Trophoblast cell (in vitro differentiated cells and primary cell): ENCODE results near the gene CDC42EP3.

ENCODE experiments used
- DNase-seq, 2 donors: peaks; one replicate each; pipeline ENCODE4 v3.0.0-alpha.2; 2016
- H2AFZ ChIP-seq: 2 replicates; pipeline ENCODE4 v1.6.1; 2013; ENCODE audit warnings: low read length, moderate library complexity, mild to moderate bottlenecking; ENCODE audit not compliant: insufficient read depth, poor library complexity
- H2AK5ac ChIP-seq: 2 replicates; pipeline ENCODE4 v1.6.1; 2013; ENCODE audit warnings: mild to moderate bottlenecking, low read length
- H2BK120ac ChIP-seq: 2 replicates; pipeline ENCODE4 v1.6.1; 2013; ENCODE audit warnings: low read length, mild to moderate bottlenecking, moderate library complexity; ENCODE audit not compliant: insufficient read depth, poor library complexity
- H2BK12ac ChIP-seq: 2 replicates; pipeline ENCODE4 v1.6.1; 2013; ENCODE audit warnings: mild to moderate bottlenecking, low read length, moderate library complexity
- H2BK5ac ChIP-seq: 2 replicates; pipeline ENCODE4 v1.6.1; 2013; ENCODE audit warnings: low read length, low read depth, moderate library complexity, mild to moderate bottlenecking; ENCODE audit not compliant: poor library complexity
- H3K14ac ChIP-seq: 2 replicates; pipeline ENCODE4 v1.6.1; 2013; ENCODE audit warnings: mild to moderate bottlenecking, low read length
- H3K18ac ChIP-seq: 2 replicates; pipeline ENCODE4 v1.6.1; 2013; ENCODE audit warnings: mild to moderate bottlenecking, low read length
- H3K23ac ChIP-seq: 2 replicates; pipeline ENCODE4 v1.6.1; 2013; ENCODE audit warnings: low read length
- H3K27ac ChIP-seq: 2 replicates; pipeline ENCODE4 v1.5.1; 2013; ENCODE audit warnings: low read depth, mild to moderate bottlenecking, inconsistent platforms, low read length, moderate library complexity
- H3K27me3 ChIP-seq: 2 replicates; pipeline ENCODE4 v1.6.1; 2013; ENCODE audit warnings: inconsistent platforms, mild to moderate bottlenecking, low read length, moderate library complexity; ENCODE audit not compliant: insufficient read depth
- H3K36me3 ChIP-seq, 2 experiments: 1 replicate in 1 of 2; 2 replicates in 1 of 2; pipeline ENCODE4 v1.6.1; 2013; ENCODE audit warnings: low read length in 2 of 2, mild to moderate bottlenecking in 2 of 2, moderate library complexity in 1 of 2; ENCODE audit not compliant: insufficient read depth in 2 of 2, control insufficient read depth in 1 of 2
- H3K4ac ChIP-seq: 2 replicates; pipeline ENCODE4 v1.6.1; 2013; ENCODE audit warnings: low read depth, mild to moderate bottlenecking, low read length, moderate library complexity
- H3K4me1 ChIP-seq, 2 experiments: 1 replicate in 1 of 2; 2 replicates in 1 of 2; pipeline ENCODE4 v1.6.1; 2013; ENCODE audit warnings: low read length in 2 of 2, mild to moderate bottlenecking in 2 of 2, moderate library complexity in 1 of 2; ENCODE audit not compliant: insufficient read depth in 2 of 2, control insufficient read depth in 1 of 2
- H3K4me2 ChIP-seq: 2 replicates; pipeline ENCODE4 v1.6.1; 2013; ENCODE audit warnings: inconsistent platforms, mild to moderate bottlenecking, low read length, moderate library complexity
- H3K4me3 ChIP-seq: 2 replicates; pipeline ENCODE4 v1.5.1; 2013; ENCODE audit warnings: mild to moderate bottlenecking, low read depth, low read length, inconsistent platforms
- H3K79me1 ChIP-seq: one replicate; pipeline ENCODE4 v1.6.1; 2013; ENCODE audit warnings: low read length
- H3K79me2 ChIP-seq: 2 replicates; pipeline ENCODE4 v1.6.1; 2013; ENCODE audit warnings: low read length, mild to moderate bottlenecking; ENCODE audit not compliant: control insufficient read depth, insufficient read depth, poor library complexity
- H3K9ac ChIP-seq: 2 replicates; pipeline ENCODE4 v1.6.1; 2013; ENCODE audit warnings: mild to moderate bottlenecking, low read length
- H3K9me3 ChIP-seq: 2 replicates; pipeline ENCODE4 v1.6.1; 2013; ENCODE audit warnings: low read depth, mild to moderate bottlenecking, control low read depth, inconsistent platforms, low read length; ENCODE audit not compliant: insufficient read depth
- H4K12ac ChIP-seq: 2 replicates; pipeline ENCODE4 v1.6.1; 2013; ENCODE audit warnings: low read depth, mild to moderate bottlenecking, low read length, moderate library complexity
- H4K8ac ChIP-seq: 2 replicates; pipeline ENCODE4 v1.6.1; 2013; ENCODE audit warnings: low read depth, mild to moderate bottlenecking, low read length, moderate library complexity
- H4K91ac ChIP-seq: one replicate; pipeline ENCODE4 v1.6.1; 2013; ENCODE audit warnings: low read depth, mild to moderate bottlenecking, low read length, moderate library complexity
- WGBS: extraction: QIAGEN DNeasy Blood & Tissue Kit; methylation state at CpG from one replicate; pipeline ENCODE4 v1.1.7; 2013; ENCODE audit warnings: missing lambda C conversion rate; ENCODE audit not compliant: insufficient read length, insufficient coverage; ENCODE audit errors: extremely low coverage; 5-methylcytosine and 5-hydroxymethylcytosine counted together

CDC42EP3 gene

GRCh38 chr2:37633234-37633633 lies 38.2 kb downstream of the CDC42EP3 start:
- Histone ChIP-seq H2BK5ac (no peak overlapping the region), H2BK12ac (no peak overlapping the region), H3K27me3 (no peaks in the 10 kb centered on the region), H2AFZ (no peak overlapping the region), H4K12ac (no peak overlapping the region), H4K91ac (no peak overlapping the region), H3K4me3 (no peak overlapping the region), H2AK5ac (no peak overlapping the region), H3K23ac (no peak overlapping the region), H3K9ac (no peak overlapping the region), H3K4ac (no peak overlapping the region), H3K4me2 (no peak overlapping the region), H3K18ac (no peak overlapping the region), H2BK120ac (no peak overlapping the region), H3K79me2 (no peaks in the 10 kb centered on the region), H4K8ac (no peak overlapping the region), H3K79me1 (no peaks in the 10 kb centered on the region), H3K9me3 (no peaks in the 10 kb centered on the region), H3K27ac (no peak overlapping the region), H3K14ac (no peak overlapping the region), H3K36me3 (no peaks in the 10 kb centered on the region), H3K4me1 (no peaks in the 10 kb centered on the region)
- WGBS, result no CpG with 5 or more reads among the region's 1 CpG
- no peak for DNase-seq

GRCh38 chr2:37632310-37632709 lies 39.1 kb downstream of the CDC42EP3 start:
- H3K27me3 ChIP-seq, result no peaks in the 10 kb centered on the region
- DNase-seq, result no peak

GRCh38 chr2:37631698-37632097 lies 39.7 kb downstream of the CDC42EP3 start:
- H3K4me3 ChIP-seq, result no peak overlapping the region
- H3K18ac ChIP-seq, result no peak overlapping the region
- no peak overlapping the region for H3K27ac ChIP-seq
- H4K91ac ChIP-seq, result no peak overlapping the region
- no peak overlapping the region for H2AFZ ChIP-seq
- H3K9ac ChIP-seq, result no peak overlapping the region
- H3K4me2 ChIP-seq, result no peak overlapping the region
- no peak overlapping the region for H2BK5ac ChIP-seq
- no peaks in the 10 kb centered on the region for H3K36me3 ChIP-seq
- no peaks in the 10 kb centered on the region for H3K79me1 ChIP-seq
- H3K9me3 ChIP-seq, result no peaks in the 10 kb centered on the region
- H4K8ac ChIP-seq, result no peak overlapping the region
- H2AK5ac ChIP-seq, result no peak overlapping the region
- no peak overlapping the region for H2BK12ac ChIP-seq
- H3K27me3 ChIP-seq, result no peaks in the 10 kb centered on the region
- no peaks in the 10 kb centered on the region for H3K79me2 ChIP-seq
- H2BK120ac ChIP-seq, result no peak overlapping the region
- H3K14ac ChIP-seq, result no peak overlapping the region
- no CpG with 5 or more reads among the region's 4 CpGs for WGBS
- no peak overlapping the region for H4K12ac ChIP-seq
- H3K23ac ChIP-seq, result no peak overlapping the region
- DNase-seq, result no peak
- no peaks in the 10 kb centered on the region for H3K4me1 ChIP-seq
- H3K4ac ChIP-seq, result no peak overlapping the region

More at GRCh38 chr2:37632310-37632709, 39.1 kb downstream of the CDC42EP3 start:
- no peak overlapping the region for H4K12ac ChIP-seq
- WGBS, result no CpG with 5 or more reads among the region's 2 CpGs
- no peak overlapping the region for H4K91ac ChIP-seq
- no peak overlapping the region for H2AFZ ChIP-seq
- no peak overlapping the region for H3K14ac ChIP-seq
- no peak overlapping the region for H3K23ac ChIP-seq
- no peaks in the 10 kb centered on the region for H3K4me1 ChIP-seq
- no peak overlapping the region for H3K4ac ChIP-seq
- H3K9me3 ChIP-seq, result no peaks in the 10 kb centered on the region
- no peak overlapping the region for H2BK120ac ChIP-seq
- H3K4me3 ChIP-seq, result no peak overlapping the region
- no peak overlapping the region for H2AK5ac ChIP-seq
- no peaks in the 10 kb centered on the region for H3K36me3 ChIP-seq
- H3K18ac ChIP-seq, result no peak overlapping the region
- H2BK12ac ChIP-seq, result no peak overlapping the region
- H3K9ac ChIP-seq, result no peak overlapping the region
- no peaks in the 10 kb centered on the region for H3K79me2 ChIP-seq
- no peaks in the 10 kb centered on the region for H3K79me1 ChIP-seq
- no peak overlapping the region for H4K8ac ChIP-seq
- no peak overlapping the region for H3K27ac ChIP-seq
- no peak overlapping the region for H3K4me2 ChIP-seq
- no peak overlapping the region for H2BK5ac ChIP-seq

GRCh38 chr2:37631292-37631691 lies 40.1 kb downstream of the CDC42EP3 start:
- Histone ChIP-seq H3K4me2 (no peak overlapping the region), H2AFZ (no peak overlapping the region), H3K79me2 (no peaks in the 10 kb centered on the region), H3K23ac (no peak overlapping the region), H2AK5ac (no peak overlapping the region), H2BK12ac (no peak overlapping the region), H3K9me3 (no peaks in the 10 kb centered on the region), H4K12ac (no peak overlapping the region), H3K36me3 (no peaks in the 10 kb centered on the region), H2BK5ac (no peak overlapping the region), H3K9ac (no peak overlapping the region), H3K14ac (no peak overlapping the region), H3K27me3 (no peaks in the 10 kb centered on the region), H3K18ac (no peak overlapping the region), H2BK120ac (no peak overlapping the region), H4K8ac (no peak overlapping the region), H3K4me1 (peaks cover 0 to under 1% of the 10 kb centered on the region in 2 experiments), H4K91ac (no peak overlapping the region), H3K4me3 (no peak overlapping the region), H3K4ac (no peak overlapping the region), H3K27ac (no peak overlapping the region), H3K79me1 (no peaks in the 10 kb centered on the region)
- DNase-seq, result no peak
- WGBS, result no CpG with 5 or more reads among the region's 2 CpGs
